GM12878 (cell line): ENCODE data around the gene DLG2. TPM values are rescaled to one million over a fixed set of nuclear protein-coding genes. Genes with fewer than 3 reads are reported as not detected.

Experiments used
- ATAC-seq: fragments of 200-7000 bp; cut with Tn5 transposase; 3 replicates; pipeline ENCODE4 v1.9.1; 2020; ENCODE audit warnings: mild to moderate bottlenecking, moderate library complexity
- BruUV-seq: library from RNA; stranded (reverse); fragments of 400-500 nt; replicated peaks from 2 replicates; lab custom pipeline; 2021; lab: Mats Ljungman, UMichigan
- CTCF ChIA-PET: fragments of 300-600 bp; sonication (Branson Sonifier 250); formaldehyde crosslinking; extraction: SDS; loops from one replicate; lab custom pipeline; 2021; ENCODE audit warnings: inconsistent platforms; lab: Yijun Ruan, JAX
- POLR2A ChIA-PET: fragments of 350-600 bp; formaldehyde crosslinking; extraction: SDS; loops from one replicate; lab custom pipeline; 2021; ENCODE audit warnings: inconsistent platforms; lab: Charles Lee
- RAD21 ChIA-PET: fragments of 300-600 bp; sonication (Branson Sonifier 250); formaldehyde crosslinking; loops from one replicate; lab custom pipeline; 2023; ENCODE audit warnings: antibody characterized with exemption; ENCODE audit not compliant: unreplicated experiment; lab: Charles Lee
- SMC1A ChIA-PET: fragments of 300-600 bp; sonication (Branson Sonifier 250); formaldehyde crosslinking; loops from one replicate; lab custom pipeline; 2023; ENCODE audit not compliant: unreplicated experiment, uncharacterized antibody; lab: Charles Lee
- DNase-seq: peaks from one replicate; pipeline ENCODE4 v3.0.0-alpha.2; 2011; ENCODE audit warnings: low read depth, low spot score
- FAIRE-seq: peaks from 3 replicates; lab custom pipeline; 2011; peaks lifted over from hg19 to GRCh38; lab: Jason Lieb, UNC
- H2AFZ ChIP-seq: 2 replicates; pipeline ENCODE4 v1.6.0; 2011; ENCODE audit warnings: low read depth, low read length, control low read depth; ENCODE audit not compliant: control insufficient read depth
- H3K27ac ChIP-seq: 2 replicates; pipeline ENCODE4 v1.5.1; 2011; ENCODE audit warnings: control low read depth; ENCODE audit not compliant: control insufficient read depth, insufficient read depth
- H3K27me3 ChIP-seq, 2 experiments: replicated peaks in 1 of 2; 2 replicates each; pipeline versions ENCODE4 v1.6.0 to v1.6.1; 2011; ENCODE audit warnings: low read length in 1 of 2; ENCODE audit not compliant: control insufficient read depth in 2 of 2, insufficient read depth in 2 of 2
- H3K36me3 ChIP-seq, 2 experiments: 2 replicates each; pipeline ENCODE4 v1.5.1; 2011; ENCODE audit warnings: low read length in 1 of 2; ENCODE audit not compliant: control insufficient read depth in 2 of 2, insufficient read depth in 2 of 2
- H3K4me1 ChIP-seq: 2 replicates; pipeline ENCODE4 v1.6.1; 2011; ENCODE audit warnings: mild to moderate bottlenecking, low read length, moderate library complexity, mixed read lengths; ENCODE audit not compliant: control insufficient read depth, insufficient read depth
- H3K4me2 ChIP-seq: 2 replicates; pipeline ENCODE4 v1.6.0; 2011; ENCODE audit warnings: control low read depth; ENCODE audit not compliant: control insufficient read depth, insufficient read depth
- H3K4me3 ChIP-seq: fragments of 200-600 bp; sonication (generic); 2 replicates; pipeline ENCODE4 v1.5.1; 2016
- H3K79me2 ChIP-seq: 2 replicates; pipeline ENCODE4 v1.6.0; 2011; ENCODE audit warnings: low read length; ENCODE audit not compliant: control insufficient read depth, insufficient read depth
- H3K9ac ChIP-seq: 2 replicates; pipeline ENCODE4 v1.8.0; 2011; ENCODE audit warnings: low read length, control low read depth, mixed read lengths; ENCODE audit not compliant: control insufficient read depth, insufficient read depth
- H3K9me3 ChIP-seq: replicated peaks from 3 replicates; pipeline ENCODE4 v1.5.1; 2011; ENCODE audit warnings: mild to moderate bottlenecking, low read length; ENCODE audit not compliant: control insufficient read depth, insufficient read depth
- H4K20me1 ChIP-seq: 2 replicates; pipeline ENCODE4 v1.6.0; 2011; ENCODE audit not compliant: control insufficient read depth, insufficient read depth
- BCLAF1 ChIP-seq: fragments of 450-650 bp; IDR thresholded peaks from 2 replicates; pipeline ENCODE4 v1.6.1; 2017; ENCODE audit warnings: antibody characterized with exemption, mild to moderate bottlenecking, moderate library complexity
- MXI1 ChIP-seq: fragments of 150-350 bp; IDR thresholded peaks from 2 replicates; pipeline ENCODE4 v1.6.1; 2011; ENCODE audit warnings: low read depth, mild to moderate bottlenecking, inconsistent platforms, low read length, improper control_type of control experiment
- NFXL1 ChIP-seq: fragments of 450-650 bp; IDR thresholded peaks from 2 replicates; pipeline ENCODE4 v1.6.1; 2017; ENCODE audit warnings: antibody characterized with exemption, mild to moderate bottlenecking, borderline replicate concordance
- POU2F2 ChIP-seq: IDR thresholded peaks from 3 replicates; pipeline ENCODE4 v1.6.1; 2011; ENCODE audit warnings: low read depth, mild to moderate bottlenecking, low read length, borderline replicate concordance
- ZBTB33 ChIP-seq: fragments of 450-650 bp; IDR thresholded peaks from 2 replicates; pipeline ENCODE4 v1.6.1; 2017; ENCODE audit warnings: mild to moderate bottlenecking
- WGBS: methylation state at CpG from one replicate; pipeline ENCODE4 v1.1.6; 2016; ENCODE audit warnings: low lambda C conversion rate; ENCODE audit not compliant: insufficient replicate concordance, insufficient coverage; ENCODE audit errors: missing lambda C conversion rate; 5-methylcytosine and 5-hydroxymethylcytosine counted together
- in situ Hi-C: fragments of 300-500 bp; cut with MboI; formaldehyde crosslinking; loops from 9 replicates; pipeline ENCODE4 v1.14.3; 2018; ENCODE audit warnings: mixed read lengths
- intact Hi-C: fragments of 100-400 bp; cut with micrococcal nuclease; formaldehyde crosslinking; loops from one replicate; pipeline ENCODE4 v1.14.2; 2022; ENCODE audit not compliant: unreplicated experiment
- polyA plus RNA-seq, 11 experiments: library from polyadenylated mRNA; depleted of rRNA in 4 of 11; unstranded in 6 of 11; stranded (reverse) in 5 of 11; fragments of >200 nt; fragmentation: Nextera tagmentation in 4 of 11; fragmentation: Illumina TruSeq in 1 of 11; extraction: Ambion mirVana in 4 of 11; extraction: Trizol in 1 of 11; gene quantifications; 1 replicate in 1 of 11; 2 replicates in 10 of 11; pipeline versions ENCODE4 v1.2.1 to v1.2.3, GENCODE V29; 2011 to 2016; ENCODE audit warnings: inconsistent platforms in 2 of 11, missing spikeins in 2 of 11, low read depth in 1 of 11
- total RNA-seq, 4 experiments: library from RNA; depleted of rRNA in 3 of 4; stranded (reverse); fragments of >200 nt in 3 of 4; fragmentation: Illumina TruSeq in 1 of 4; extraction: Trizol in 1 of 4; gene quantifications; 2 replicates each; pipeline versions ENCODE4 v1.2.1 to v1.2.3, GENCODE V29; 2013 to 2021

The DLG2 gene
- total and polyA plus RNA-seq, 10 of the 15 experiments (the other 5 are each of a cell fraction or from before 2014, with no cell fraction given), result 0.09 to 0.98 (median 0.35) TPM

GRCh38 chr11:85279267-85279666, 347.9 kb downstream of the DLG2 start:
- DNase-seq (no peak), FAIRE-seq (no peak), ATAC-seq (no peak)
- H3K9me3 ChIP-seq, result no peaks in the 10 kb centered on the region
- no peaks in the 10 kb centered on the region for H4K20me1 ChIP-seq
- H3K27me3 ChIP-seq, result no peaks in the 10 kb centered on the region
- H3K4me1 ChIP-seq, result no peaks in the 10 kb centered on the region
- CTCF ChIA-PET, result interaction anchor here (0.7 kb wide), 1 partner anchor 68 kb away, joined by 3 read pairs; no protein-coding TSS in a partner anchor
- intact Hi-C loops, result no loop called here
- H3K79me2 ChIP-seq, result no peaks in the 10 kb centered on the region
- H3K9ac ChIP-seq, result no peak overlapping the region
- WGBS, result 35% methylated on average over 1 of the region's 1 CpG
- no peak overlapping the region for H3K27ac ChIP-seq
- no peak overlapping the region for H2AFZ ChIP-seq
- H3K4me2 ChIP-seq, result no peak overlapping the region
- POLR2A ChIA-PET, result no interaction called here
- RAD21 ChIA-PET, result no interaction called here
- in situ Hi-C loops, result no loop called here
- no TSS peak for BruUV-seq
- SMC1A ChIA-PET, result no interaction called here
- no peak overlapping the region for H3K4me3 ChIP-seq
- TF ChIP-seq MXI1 (no peak), BCLAF1 (no peak), POU2F2 (no peak)
- H3K36me3 ChIP-seq, result no peaks in the 10 kb centered on the region

GRCh38 chr11:85277693-85278092, 349.5 kb downstream of the DLG2 start:
- ATAC-seq, result no peak
- WGBS, result 13% methylated on average over 2 of the region's 2 CpGs
- in situ Hi-C loops, result no loop called here
- Histone ChIP-seq H3K4me2 (no peak overlapping the region), H3K9me3 (no peaks in the 10 kb centered on the region), H3K27ac (no peak overlapping the region), H4K20me1 (no peaks in the 10 kb centered on the region), H3K4me1 (no peaks in the 10 kb centered on the region), H3K9ac (no peak overlapping the region), H3K79me2 (no peaks in the 10 kb centered on the region), H3K36me3 (no peaks in the 10 kb centered on the region), H3K4me3 (no peak overlapping the region), H2AFZ (no peak overlapping the region), H3K27me3 (no peaks in the 10 kb centered on the region)
- FAIRE-seq, result no peak
- no peak for DNase-seq
- BruUV-seq, result no TSS peak
- intact Hi-C loops, result no loop called here
- RAD21 ChIA-PET, result no interaction called here
- TF ChIP-seq NFXL1 (no peak), ZBTB33 (no peak)
- CTCF ChIA-PET, result no interaction called here
- POLR2A ChIA-PET, result no interaction called here
- SMC1A ChIA-PET, result no interaction called here
